GM19397 (cell line): Measurements from ENCODE around the gene SELENOS.
"Not testable (repeated sequence)": the region's sequence is repeated elsewhere in the genome, so short reads cannot be mapped to it uniquely, and the experiment has no call there.

Experiments used
- ATAC-seq: cut with Tn5 transposase; IDR thresholded peaks from one replicate; pipeline ENCODE4 v1.9.1; 2021; ENCODE audit warnings: mild to moderate bottlenecking, moderate library complexity; ENCODE audit not compliant: unreplicated experiment

SELENOS gene

DNA sequence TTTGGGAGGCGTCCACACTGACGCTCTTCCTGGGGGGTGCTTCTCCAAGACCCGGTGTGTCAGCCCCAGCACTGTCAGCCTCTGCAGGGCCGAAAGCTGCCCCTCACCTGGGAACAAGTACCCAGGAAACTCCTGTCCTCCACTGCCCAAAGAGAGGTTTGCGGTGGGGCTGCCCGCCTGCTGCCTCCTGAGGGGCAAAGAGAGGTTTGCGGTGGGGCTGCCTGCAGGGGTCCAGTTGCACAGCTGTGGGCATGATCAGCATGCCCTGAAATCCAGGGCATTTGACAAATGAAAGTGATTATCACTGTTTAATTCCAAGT lies 32.8 kb upstream of the SELENOS start:
- no peak for ATAC-seq

- ATAC-seq: no peak
These were observed 32.3 kb upstream of the SELENOS start for GRCh38 chr15:101309436-101310160.

GRCh38 chr15:101308604-101309435 lies 31.5 kb upstream of the SELENOS start:
- ATAC-seq: no peak

DNA sequence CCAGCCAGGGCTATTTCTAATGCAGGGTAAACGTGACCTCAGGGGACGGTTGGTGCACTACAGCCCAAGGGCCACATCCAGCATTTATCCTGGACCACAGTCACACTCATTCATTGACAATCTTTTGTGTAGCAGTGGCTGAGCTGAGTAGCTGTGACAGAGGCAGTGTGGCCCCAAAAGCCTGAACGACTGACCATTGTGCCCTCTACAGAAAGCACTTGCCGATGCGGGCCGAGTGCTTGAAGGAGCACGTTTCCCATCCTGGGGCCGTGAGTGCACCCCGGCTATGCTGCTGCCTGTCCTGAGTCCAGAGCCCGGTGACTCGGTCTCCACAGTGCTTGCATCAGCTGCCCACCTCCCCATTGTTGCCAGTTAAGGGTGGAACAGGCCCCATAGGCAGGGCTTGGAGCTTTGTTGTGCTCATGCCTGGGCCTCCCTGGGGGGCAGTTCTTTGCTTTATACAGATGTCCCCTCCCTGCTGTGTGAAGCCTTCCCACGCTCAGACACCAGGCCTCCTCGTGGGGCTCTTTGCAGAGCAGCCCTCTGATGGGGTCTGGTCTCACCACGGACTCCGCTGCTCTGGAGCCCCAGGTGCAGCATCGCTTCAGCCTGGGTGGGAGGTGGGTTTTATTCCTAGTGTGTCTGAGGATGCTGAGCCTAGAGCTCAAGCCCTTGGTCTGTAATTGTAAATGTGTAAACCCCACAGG lies 30.8 kb upstream of the SELENOS start:
- ATAC-seq: no peak

GRCh38 chr15:101307048-101307896 lies 30.0 kb upstream of the SELENOS start:
- ATAC-seq: no peak

DNA sequence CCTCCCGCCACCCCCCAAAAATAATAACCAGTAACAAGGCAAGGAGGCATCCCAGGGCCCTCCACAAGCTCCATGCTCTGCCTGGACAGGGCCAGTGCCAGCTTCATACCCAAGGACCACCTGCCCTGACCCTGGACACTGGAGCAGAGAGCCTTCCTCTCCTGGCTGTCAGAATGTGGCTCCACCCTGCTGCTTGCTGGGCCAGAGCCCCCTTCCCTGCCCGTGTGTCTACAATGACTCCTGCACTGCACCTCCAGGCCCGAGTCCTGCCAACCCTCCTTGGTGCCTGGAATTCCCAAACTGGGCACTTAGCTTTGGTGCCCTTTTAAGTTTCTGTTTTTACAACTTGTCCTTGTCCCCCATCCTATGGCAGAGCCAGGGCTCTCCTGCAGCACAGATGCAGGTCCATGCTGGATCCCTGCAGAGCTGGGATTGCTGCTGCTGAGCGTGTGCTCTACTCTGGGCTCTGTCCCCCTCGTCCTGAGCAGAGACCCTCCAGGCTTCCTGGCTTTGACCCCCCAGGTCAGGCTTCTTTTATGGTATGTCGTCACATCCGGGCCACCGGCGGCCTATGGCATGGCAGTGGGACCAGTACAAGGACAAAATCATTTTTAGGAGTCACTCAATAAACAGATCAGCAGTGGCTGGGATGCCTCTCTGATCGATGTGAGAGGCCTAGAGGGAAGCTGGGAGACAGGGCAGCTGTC lies 29.2 kb upstream of the SELENOS start:
- ATAC-seq: no peak

GRCh38 chr15:101305820-101306255 lies 28.6 kb upstream of the SELENOS start:
- no peak for ATAC-seq

- no peak for ATAC-seq
These were observed 26.1 kb upstream of the SELENOS start for GRCh38 chr15:101303408-101303807.

GRCh38 chr15:101296418-101297405 lies 19.4 kb upstream of the SELENOS start:
- no peak for ATAC-seq

DNA sequence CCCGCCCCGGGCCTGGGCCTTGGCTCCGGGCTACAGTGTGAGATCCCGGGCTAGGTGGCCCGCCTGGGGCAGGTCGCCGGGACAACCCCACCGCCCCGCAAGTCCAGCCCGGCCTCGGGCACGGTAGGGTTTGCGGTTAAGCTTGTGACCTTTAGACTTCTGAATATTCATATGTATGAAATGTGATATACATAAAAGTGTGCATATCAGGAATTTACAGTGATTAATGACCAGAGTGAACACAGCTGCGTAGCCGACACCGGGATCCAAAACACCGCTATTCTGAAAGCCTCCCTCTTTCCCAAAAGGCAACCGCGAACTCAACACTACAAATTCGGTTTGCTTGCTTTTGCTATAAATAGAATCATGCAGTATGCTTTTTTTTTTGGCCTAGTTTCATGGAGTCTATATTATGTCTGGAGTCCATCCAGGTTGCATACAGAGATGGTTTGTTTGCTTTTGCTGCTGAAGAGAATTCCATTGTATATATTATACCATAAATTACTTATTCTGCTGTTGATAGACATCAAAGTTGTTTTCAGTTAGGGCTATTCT lies 18.4 kb upstream of the SELENOS start:
- no peak for ATAC-seq

GRCh38 chr15:101294731-101295606 lies 17.7 kb upstream of the SELENOS start, which contains the start of gene SNRPA1:
TSS of gene SNRPA1 (minus strand) at chr15:101295248. CDS start at chr15:101295178, 70 bp downstream.
- ATAC-seq: peak; percentile 82

GRCh38 chr15:101293122-101293521 lies 15.8 kb upstream of the SELENOS start:
- no peak for ATAC-seq

DNA sequence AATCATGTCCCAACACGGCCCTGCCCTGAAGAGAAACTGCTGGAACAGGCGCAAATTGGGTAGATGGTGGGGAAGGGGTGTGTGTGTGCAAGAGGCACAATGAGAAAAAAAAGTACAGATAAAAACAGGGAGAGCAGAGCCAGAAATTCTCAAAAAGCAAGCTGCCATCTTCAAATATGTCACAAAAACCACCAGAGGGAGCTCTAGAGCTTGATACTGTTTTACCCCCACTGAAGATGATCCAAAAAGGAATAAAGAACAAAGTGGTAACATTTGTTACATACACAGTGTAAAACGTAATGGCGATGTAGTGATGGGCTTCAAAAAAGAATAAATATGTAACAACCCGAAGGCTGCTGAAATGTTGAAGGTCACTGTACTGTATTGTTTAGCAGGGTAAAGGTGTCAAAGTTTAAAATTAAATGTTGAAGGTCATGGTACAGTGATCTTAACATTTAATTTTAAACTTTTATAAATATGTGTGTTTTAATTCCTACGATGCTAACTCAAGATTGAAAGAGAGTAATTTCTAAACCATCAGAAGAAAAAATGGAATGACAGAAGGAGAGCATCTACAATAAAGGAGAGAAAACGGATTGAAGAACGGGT lies 11.7 kb upstream of the SELENOS start:
- no peak for ATAC-seq

- ATAC-seq: not testable (repeated sequence)
These were observed 10.1 kb upstream of the SELENOS start for GRCh38 chr15:101287342-101287741.

DNA sequence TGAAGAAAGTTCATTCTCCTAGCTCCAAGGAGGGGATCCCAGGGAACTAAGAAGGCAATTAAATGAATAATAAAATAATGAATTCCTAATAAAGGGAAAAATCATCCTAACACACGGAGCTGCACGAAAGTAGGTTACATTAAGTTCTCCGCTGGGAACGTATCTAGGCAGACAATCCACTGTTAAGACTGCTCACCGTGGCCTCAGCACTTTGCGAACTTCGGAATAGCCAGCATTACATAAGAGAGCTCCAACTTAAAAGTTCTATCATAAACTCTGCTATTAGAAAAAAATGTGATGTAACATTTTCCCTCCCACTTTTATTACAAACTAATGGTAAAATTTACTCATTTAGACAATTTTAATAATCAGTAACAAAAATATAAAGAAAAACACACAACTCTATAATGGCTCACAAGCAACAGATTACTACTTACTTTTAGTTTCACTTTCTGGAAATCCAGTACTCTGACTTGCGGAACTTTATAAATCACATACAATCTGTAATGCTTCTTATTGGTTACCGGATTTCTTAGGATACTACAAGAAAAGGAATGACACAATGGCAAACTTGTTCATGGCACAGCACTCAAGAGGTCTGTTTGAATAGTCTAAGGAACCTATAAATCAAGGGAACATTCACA lies 9.3 kb upstream of the SELENOS start:
- no peak for ATAC-seq

- no peak for ATAC-seq
These were observed 6.6 kb upstream of the SELENOS start for GRCh38 chr15:101283931-101284330.

DNA sequence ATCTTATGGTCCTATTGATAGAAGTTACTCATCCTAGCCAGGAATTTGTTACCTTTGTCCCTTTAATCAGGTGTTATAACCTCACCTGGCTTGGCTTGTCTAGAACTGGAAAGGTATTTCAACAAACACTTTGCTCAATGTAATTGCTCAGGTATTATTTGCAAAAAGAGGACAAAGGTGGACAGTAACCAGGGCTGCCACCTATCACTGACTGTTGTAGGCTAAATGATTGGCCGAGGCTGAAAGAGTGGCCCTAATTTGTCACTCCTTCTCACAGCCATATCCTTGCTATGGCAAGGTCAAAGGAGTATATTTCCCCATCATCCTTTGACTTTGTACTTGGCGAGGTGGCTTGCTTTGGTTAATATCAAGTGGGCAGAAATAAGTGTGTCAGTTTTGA lies 2.7 kb upstream of the SELENOS start:
- ATAC-seq: no peak
